Neural progenitor cell (in vitro differentiated cells): ENCODE data around the gene UNC45A. TPM values are rescaled to one million over a fixed set of nuclear protein-coding genes. Genes with fewer than 3 reads are reported as not detected.

Experiments
- DNase-seq: peaks from one replicate; pipeline ENCODE4 v3.0.0-alpha.2; 2016; ENCODE audit warnings: low spot score
- H2AFZ ChIP-seq: fragments of 200-600 bp; sonication (generic); replicated peaks from 2 replicates; pipeline ENCODE4 v1.6.1; 2016; ENCODE audit warnings: antibody characterized with exemption
- H3F3A ChIP-seq: fragments of 200-600 bp; sonication (generic); 2 replicates; pipeline ENCODE4 v1.6.1; 2016; ENCODE audit warnings: antibody characterized with exemption, low read depth
- H3K27ac ChIP-seq: fragments of 200-600 bp; sonication (generic); 2 replicates; pipeline ENCODE4 v1.5.1; 2016; ENCODE audit warnings: mild to moderate bottlenecking
- H3K27me3 ChIP-seq: fragments of 200-600 bp; sonication (generic); 2 replicates; pipeline ENCODE4 v1.6.1; 2016; ENCODE audit warnings: mild to moderate bottlenecking, moderate library complexity
- H3K36me3 ChIP-seq: fragments of 200-600 bp; sonication (generic); 2 replicates; pipeline ENCODE4 v1.5.1; 2016
- H3K4me1 ChIP-seq: fragments of 200-600 bp; sonication (generic); 2 replicates; pipeline ENCODE4 v1.6.1; 2016; ENCODE audit warnings: mixed run types
- H3K4me2 ChIP-seq: fragments of 200-600 bp; sonication (generic); 2 replicates; pipeline ENCODE4 v1.6.1; 2016
- H3K4me3 ChIP-seq: fragments of 200-600 bp; sonication (generic); 2 replicates; pipeline ENCODE4 v1.5.1; 2016
- H3K79me2 ChIP-seq: fragments of 200-600 bp; sonication (generic); 2 replicates; pipeline ENCODE4 v1.6.1; 2016; ENCODE audit warnings: low read depth
- H3K9ac ChIP-seq: fragments of 200-600 bp; sonication (generic); 2 replicates; pipeline ENCODE4 v1.6.1; 2016
- H3K9me3 ChIP-seq: fragments of 200-600 bp; sonication (generic); 2 replicates; pipeline ENCODE4 v1.5.1; 2016; ENCODE audit warnings: low read depth
- H4K20me1 ChIP-seq: fragments of 200-600 bp; sonication (generic); 2 replicates; pipeline ENCODE4 v1.6.1; 2016; ENCODE audit warnings: low read depth
- H3K27ac Mint-ChIP-seq: 3 replicates; pipeline ENCODE4 v1.8.0; 2021; ENCODE audit warnings: mixed read lengths
- H3K27me3 Mint-ChIP-seq: 2 replicates; pipeline ENCODE4 v1.8.0; 2022; ENCODE audit warnings: low read depth, mild to moderate bottlenecking, inconsistent platforms, moderate library complexity, mixed read lengths; ENCODE audit not compliant: insufficient read depth
- H3K36me3 Mint-ChIP-seq: 3 replicates; pipeline ENCODE4 v1.8.0; 2021; ENCODE audit warnings: mixed read lengths
- H3K4me1 Mint-ChIP-seq: 3 replicates; pipeline ENCODE4 v1.8.0; 2021; ENCODE audit warnings: mixed read lengths
- H3K4me3 Mint-ChIP-seq: 3 replicates; pipeline ENCODE4 v1.8.0; 2021; ENCODE audit warnings: mild to moderate bottlenecking, moderate library complexity, mixed read lengths
- H3K9me3 Mint-ChIP-seq: 3 replicates; pipeline ENCODE4 v1.8.0; 2020; ENCODE audit warnings: mixed read lengths
- EZH2 ChIP-seq: fragments of 200-600 bp; sonication (generic); IDR thresholded peaks from 2 replicates; pipeline ENCODE4 v1.6.1; 2017; ENCODE audit warnings: antibody characterized with exemption, mild to moderate bottlenecking, moderate library complexity
- EZH2phosphoT487 ChIP-seq: fragments of 200-600 bp; sonication (generic); IDR thresholded peaks from 2 replicates; pipeline ENCODE4 v1.6.1; 2017; ENCODE audit warnings: antibody characterized with exemption
- total RNA-seq: library from RNA; depleted of rRNA; stranded (reverse); fragments of >200 nt; gene quantifications from 2 replicates; pipeline ENCODE4 v1.2.3, GENCODE V29; 2015; ENCODE audit warnings: low replicate concordance
- TF ChIP-seq, protein P1 (sequence below): fragments of 200-600 bp; sonication (generic); IDR thresholded peaks from 2 replicates; pipeline ENCODE4 v1.5.1; 2017; ENCODE audit warnings: antibody characterized with exemption, mild to moderate bottlenecking

UNC45A gene
- total RNA-seq, 1 donor from 2014 or later = 47.7 TPM

GRCh38 chr15:90955624-90956273, 20.7 kb downstream of the UNC45A start:
- H3K27me3 Mint-ChIP-seq = peaks cover 11% of the 10 kb centered on the region
- H3K9ac ChIP-seq = no peak overlapping the region

DNA sequence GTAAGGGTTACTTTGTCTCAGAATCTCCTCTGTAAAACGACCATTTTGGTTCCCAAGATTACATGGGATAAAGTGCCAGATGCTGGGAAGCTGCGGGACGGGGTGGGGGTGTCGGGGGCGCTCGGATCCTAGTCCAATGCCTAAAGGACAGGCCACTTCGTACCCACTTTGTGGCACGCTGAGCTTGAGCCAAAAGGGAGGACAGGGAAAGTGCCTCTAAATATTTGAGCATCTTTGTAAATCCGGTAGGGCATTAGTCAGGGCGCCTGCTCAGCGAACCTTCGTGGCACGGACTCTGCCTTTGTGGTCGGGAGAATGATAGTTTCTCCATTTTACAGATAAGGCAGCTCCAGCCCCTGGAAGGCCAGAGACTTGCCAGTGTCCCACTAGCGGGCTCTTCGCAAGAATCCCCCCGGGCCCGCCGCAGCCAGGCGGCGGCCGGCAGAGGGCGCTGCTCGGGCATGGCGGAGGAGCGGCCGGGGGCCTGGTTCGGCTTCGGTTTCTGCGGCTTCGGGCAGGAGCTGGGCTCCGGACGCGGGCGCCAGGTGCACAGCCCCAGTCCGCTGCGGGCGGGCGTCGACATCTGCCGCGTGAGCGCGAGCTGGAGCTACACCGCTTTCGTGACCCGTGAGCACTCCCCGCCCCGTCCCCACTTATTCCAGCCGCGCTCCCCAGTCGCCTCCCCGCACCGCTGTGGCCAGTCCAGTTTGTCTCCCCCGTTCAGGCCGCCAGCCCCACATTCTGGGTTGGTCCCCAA, 21.4 kb downstream of the UNC45A start:
- Histone ChIP-seq H3K36me3 (no peaks in the 10 kb centered on the region), H3K9me3 (no peaks in the 10 kb centered on the region), H3K4me3 (peak overlapping the region; percentile 56), H3K79me2 (no peaks in the 10 kb centered on the region), H2AFZ (no peak overlapping the region), H4K20me1 (peaks cover 8% of the 10 kb centered on the region), H3K27ac (no peak overlapping the region), H3F3A (peaks cover 31% of the 10 kb centered on the region), H3K9ac (no peak overlapping the region), H3K4me2 (peak overlapping the region; percentile 78), H3K4me1 (peaks cover 12% of the 10 kb centered on the region), H3K27me3 (peaks cover 14% of the 10 kb centered on the region)
- TF ChIP-seq EZH2 = peak; percentile 36
- no peak for TF ChIP-seq EZH2phosphoT487
- TF ChIP-seq, protein P1, sequence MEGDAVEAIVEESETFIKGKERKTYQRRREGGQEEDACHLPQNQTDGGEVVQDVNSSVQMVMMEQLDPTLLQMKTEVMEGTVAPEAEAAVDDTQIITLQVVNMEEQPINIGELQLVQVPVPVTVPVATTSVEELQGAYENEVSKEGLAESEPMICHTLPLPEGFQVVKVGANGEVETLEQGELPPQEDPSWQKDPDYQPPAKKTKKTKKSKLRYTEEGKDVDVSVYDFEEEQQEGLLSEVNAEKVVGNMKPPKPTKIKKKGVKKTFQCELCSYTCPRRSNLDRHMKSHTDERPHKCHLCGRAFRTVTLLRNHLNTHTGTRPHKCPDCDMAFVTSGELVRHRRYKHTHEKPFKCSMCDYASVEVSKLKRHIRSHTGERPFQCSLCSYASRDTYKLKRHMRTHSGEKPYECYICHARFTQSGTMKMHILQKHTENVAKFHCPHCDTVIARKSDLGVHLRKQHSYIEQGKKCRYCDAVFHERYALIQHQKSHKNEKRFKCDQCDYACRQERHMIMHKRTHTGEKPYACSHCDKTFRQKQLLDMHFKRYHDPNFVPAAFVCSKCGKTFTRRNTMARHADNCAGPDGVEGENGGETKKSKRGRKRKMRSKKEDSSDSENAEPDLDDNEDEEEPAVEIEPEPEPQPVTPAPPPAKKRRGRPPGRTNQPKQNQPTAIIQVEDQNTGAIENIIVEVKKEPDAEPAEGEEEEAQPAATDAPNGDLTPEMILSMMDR = peak; percentile 95
- peaks cover 16% of the 10 kb centered on the region for H3K4me1 Mint-ChIP-seq
- DNase-seq = peak; percentile 92
- H3K36me3 Mint-ChIP-seq = peaks cover 10% of the 10 kb centered on the region
- H3K27ac Mint-ChIP-seq = no peak overlapping the region
- peak overlapping the region; percentile 85 for H3K4me3 Mint-ChIP-seq
- no peaks in the 10 kb centered on the region for H3K9me3 Mint-ChIP-seq
- peaks cover 11% of the 10 kb centered on the region for H3K27me3 Mint-ChIP-seq

More at GRCh38 chr15:90955624-90956273, 20.7 kb downstream of the UNC45A start:
- Histone ChIP-seq H3K4me2 (peak overlapping the region; percentile 78), H2AFZ (no peak overlapping the region), H3K9me3 (no peaks in the 10 kb centered on the region), H3K27ac (no peak overlapping the region), H3K36me3 (no peaks in the 10 kb centered on the region), H3K4me3 (peak overlapping the region; percentile 56), H4K20me1 (peaks cover 8% of the 10 kb centered on the region), H3F3A (peaks cover 31% of the 10 kb centered on the region), H3K4me1 (peaks cover 12% of the 10 kb centered on the region), H3K27me3 (peaks cover 14% of the 10 kb centered on the region), H3K79me2 (no peaks in the 10 kb centered on the region)
- H3K4me1 Mint-ChIP-seq = peaks cover 16% of the 10 kb centered on the region
- H3K36me3 Mint-ChIP-seq = peaks cover 12% of the 10 kb centered on the region
- no peak for TF ChIP-seq EZH2phosphoT487
- TF ChIP-seq, protein P1 = no peak
- TF ChIP-seq EZH2 = no peak
- no peaks in the 10 kb centered on the region for H3K9me3 Mint-ChIP-seq
- DNase-seq = no peak
- H3K27ac Mint-ChIP-seq = no peak overlapping the region
- H3K4me3 Mint-ChIP-seq = peak overlapping the region; percentile 85

GRCh38 chr15:90957031-90957790, 22.1 kb downstream of the UNC45A start:
- Mint-ChIP-seq H3K27me3 (peaks cover 11% of the 10 kb centered on the region), H3K9me3 (no peaks in the 10 kb centered on the region), H3K4me1 (peaks cover 16% of the 10 kb centered on the region), H3K36me3 (peaks cover 7% of the 10 kb centered on the region), H3K27ac (no peak overlapping the region), H3K4me3 (peak overlapping the region; percentile 81)
- H3K36me3 ChIP-seq = no peaks in the 10 kb centered on the region
- peak overlapping the region; percentile 78 for H3K4me2 ChIP-seq
- no peak overlapping the region for H2AFZ ChIP-seq
- H3K9me3 ChIP-seq = no peaks in the 10 kb centered on the region
- no peak for TF ChIP-seq EZH2phosphoT487
- TF ChIP-seq EZH2 = no peak
- TF ChIP-seq, protein P1 = no peak
- H4K20me1 ChIP-seq = peaks cover 8% of the 10 kb centered on the region
- H3K27me3 ChIP-seq = peaks cover 14% of the 10 kb centered on the region
- no peak overlapping the region for H3K27ac ChIP-seq
- peaks cover 31% of the 10 kb centered on the region for H3F3A ChIP-seq
- no peak overlapping the region for H3K9ac ChIP-seq
- peak overlapping the region; percentile 56 for H3K4me3 ChIP-seq
- H3K79me2 ChIP-seq = no peaks in the 10 kb centered on the region
- DNase-seq = peak; percentile 74
- H3K4me1 ChIP-seq = peaks cover 12% of the 10 kb centered on the region
